GM23338 (cell line): Measurements from ENCODE around the gene GRIK4. TPM values are rescaled to one million over a fixed set of nuclear protein-coding genes. Genes with fewer than 3 reads are reported as not detected.

ENCODE experiments used
- ATAC-seq: fragments of 200-7000 bp; cut with Tn5 transposase; 3 replicates; pipeline ENCODE4 v1.9.1; 2020
- DNase-seq: peaks from one replicate; pipeline ENCODE4 v3.0.0-alpha.2; 2015; ENCODE audit warnings: low spot score
- H2AFZ ChIP-seq: fragments of 200-600 bp; sonication (generic); 2 replicates; pipeline ENCODE4 v1.8.0; 2016; ENCODE audit warnings: antibody characterized with exemption, mild to moderate bottlenecking, moderate library complexity
- H3F3A ChIP-seq: fragments of 200-600 bp; sonication (generic); replicated peaks from 2 replicates; pipeline ENCODE4 v1.8.0; 2017; ENCODE audit warnings: antibody characterized with exemption, mixed run types, low read depth
- H3K27ac ChIP-seq: fragments of 200-600 bp; sonication (generic); 2 replicates; pipeline ENCODE4 v1.6.1; 2016; ENCODE audit warnings: low read depth
- H3K27me3 ChIP-seq: fragments of 200-600 bp; sonication (generic); 2 replicates; pipeline ENCODE4 v1.8.0; 2016; ENCODE audit warnings: mild to moderate bottlenecking, mixed run types, moderate library complexity; ENCODE audit not compliant: insufficient read depth
- H3K36me3 ChIP-seq: fragments of 200-600 bp; sonication (generic); 2 replicates; pipeline ENCODE4 v1.8.0; 2016; ENCODE audit warnings: mild to moderate bottlenecking; ENCODE audit not compliant: insufficient read depth
- H3K4me1 ChIP-seq: fragments of 200-600 bp; sonication (generic); 2 replicates; pipeline ENCODE4 v1.8.0; 2016; ENCODE audit warnings: mild to moderate bottlenecking, moderate library complexity; ENCODE audit not compliant: insufficient read depth
- H3K4me2 ChIP-seq: fragments of 200-600 bp; sonication (generic); 2 replicates; pipeline ENCODE4 v1.7.1; 2017; ENCODE audit warnings: mixed run types
- H3K4me3 ChIP-seq: fragments of 200-600 bp; sonication (generic); 2 replicates; pipeline ENCODE4 v1.6.1; 2016; ENCODE audit warnings: mixed run types
- H3K79me2 ChIP-seq: fragments of 200-600 bp; sonication (generic); replicated peaks from 2 replicates; pipeline ENCODE4 v1.8.0; 2017; ENCODE audit warnings: mild to moderate bottlenecking; ENCODE audit not compliant: insufficient read depth
- H3K9me2 ChIP-seq: fragments of 200-600 bp; sonication (generic); 2 replicates; pipeline ENCODE4 v1.8.0; 2017; ENCODE audit not compliant: insufficient read depth
- H4K20me1 ChIP-seq: fragments of 200-600 bp; sonication (generic); replicated peaks from 2 replicates; pipeline ENCODE4 v1.8.0; 2017; ENCODE audit warnings: mild to moderate bottlenecking; ENCODE audit not compliant: insufficient read depth
- H3K27ac Mint-ChIP-seq: 2 replicates; pipeline ENCODE4 v1.8.0; 2020; ENCODE audit warnings: inconsistent platforms, mild to moderate bottlenecking, moderate library complexity, mixed read lengths
- H3K27me3 Mint-ChIP-seq: 3 replicates; pipeline ENCODE4 v1.8.0; 2022; ENCODE audit warnings: low read depth, mild to moderate bottlenecking, moderate library complexity, mixed read lengths, inconsistent platforms; ENCODE audit not compliant: insufficient read depth, poor library complexity
- H3K36me3 Mint-ChIP-seq: 3 replicates; pipeline ENCODE4 v1.8.0; 2021; ENCODE audit warnings: low read depth, mild to moderate bottlenecking, inconsistent platforms, moderate library complexity, mixed read lengths
- H3K4me1 Mint-ChIP-seq: 3 replicates; pipeline ENCODE4 v1.8.0; 2020; ENCODE audit warnings: mild to moderate bottlenecking, inconsistent platforms, mixed read lengths
- H3K4me3 Mint-ChIP-seq: 3 replicates; pipeline ENCODE4 v1.8.0; 2021; ENCODE audit warnings: moderate library complexity, mild to moderate bottlenecking, inconsistent platforms, mixed read lengths
- H3K9me3 Mint-ChIP-seq: 3 replicates; pipeline ENCODE4 v1.8.0; 2020; ENCODE audit warnings: moderate library complexity, mild to moderate bottlenecking, inconsistent platforms, mixed read lengths
- CREB1 ChIP-seq: fragments of 250-450 bp; sonication (Bioruptor Pico); IDR thresholded peaks from 2 replicates; pipeline ENCODE4 v1.5.0; 2020; ENCODE audit warnings: low read depth, mild to moderate bottlenecking, moderate library complexity
- CTCF ChIP-seq, 2 experiments: fragments of 200-600 bp in 1 of 2; sonication (generic) in 1 of 2; conservative IDR thresholded peaks; 2 replicates each; pipeline versions ENCODE4 v1.5.1 to v1.6.1; 2016 to 2017; ENCODE audit warnings: antibody characterized with exemption in 2 of 2, low read depth in 2 of 2, mild to moderate bottlenecking in 2 of 2, moderate library complexity in 1 of 2
- ETS1 ChIP-seq: IDR thresholded peaks from 2 replicates; pipeline ENCODE4 v1.6.1; 2016; ENCODE audit warnings: antibody characterized with exemption
- EZH2 ChIP-seq: fragments of 200-600 bp; sonication (generic); IDR thresholded peaks from one replicate; pipeline ENCODE4 v1.8.0; 2017; ENCODE audit warnings: antibody characterized with exemption, mild to moderate bottlenecking, low read depth; ENCODE audit not compliant: unreplicated experiment
- EZH2phosphoT487 ChIP-seq: fragments of 200-600 bp; sonication (generic); IDR thresholded peaks from one replicate; pipeline ENCODE4 v1.8.1; 2018; ENCODE audit warnings: antibody characterized with exemption; ENCODE audit not compliant: unreplicated experiment
- NANOG ChIP-seq: IDR thresholded peaks from 2 replicates; pipeline ENCODE4 v1.6.1; 2016; ENCODE audit warnings: antibody characterized with exemption, borderline replicate concordance
- REST ChIP-seq: IDR thresholded peaks from one replicate; pipeline ENCODE4 v1.6.1; 2018; ENCODE audit warnings: antibody characterized with exemption; ENCODE audit not compliant: unreplicated experiment
- STAT1 ChIP-seq: IDR thresholded peaks from one replicate; pipeline ENCODE4 v1.6.1; 2016; ENCODE audit warnings: antibody characterized with exemption; ENCODE audit not compliant: unreplicated experiment
- ZNF114 ChIP-seq: fragments of 250-450 bp; sonication (Bioruptor Pico); IDR thresholded peaks from 2 replicates; pipeline ENCODE4 v1.5.0; 2020; ENCODE audit warnings: mild to moderate bottlenecking, moderate library complexity
- ZNF331 ChIP-seq: fragments of 250-450 bp; sonication (Bioruptor Pico); IDR thresholded peaks from 2 replicates; pipeline ENCODE4 v1.5.0; 2020; ENCODE audit warnings: low read depth, mild to moderate bottlenecking, moderate library complexity
- polyA plus RNA-seq: library from polyadenylated mRNA; unstranded; fragments of >200 nt; fragmentation: Nextera tagmentation; extraction: Ambion mirVana; gene quantifications from 2 replicates; pipeline ENCODE4 v1.2.1, GENCODE V29; 2016
- total RNA-seq: library from RNA; depleted of rRNA; stranded (reverse); fragments of >200 nt; shearing (Covaris generic); gene quantifications from 2 replicates; pipeline ENCODE4 v1.2.3, GENCODE V29; 2014

GRIK4 gene
- total and polyA plus RNA-seq, 2 experiments from 2014 or later = 0.63 to 2.2 TPM

GRCh38 chr11:120867024-120867423, 355.5 kb downstream of the GRIK4 start:
- H3K4me1 ChIP-seq = peaks cover 5% of the 10 kb centered on the region
- no peaks in the 10 kb centered on the region for H3K79me2 ChIP-seq
- 0 out of 2 replicates have a peak, but pooled peaks cover 4% of the 10 kb centered on the region for H3K9me2 ChIP-seq
- Mint-ChIP-seq H3K36me3 (no peaks in the 10 kb centered on the region; the same call in 2 of the 3 replicates), H3K4me1 (peaks cover 12% of the 10 kb centered on the region), H3K4me3 (no peak overlapping the region), H3K9me3 (no peaks in the 10 kb centered on the region), H3K27ac (no peak overlapping the region), H3K27me3 (peaks cover 15% of the 10 kb centered on the region)
- peak overlapping the region; percentile 53; the same call in 1 of the 2 replicates for H3K4me2 ChIP-seq
- H4K20me1 ChIP-seq = no peaks in the 10 kb centered on the region
- TF ChIP-seq EZH2phosphoT487 = no peak
- TF ChIP-seq ZNF114 (CRISPR knock-in tag) = no peak
- TF ChIP-seq CTCF (conservative IDR thresholded peaks at IDR 0.05; ENCODE audit: low read depth in 2 of 2) = no peak
- TF ChIP-seq ETS1 = no peak
- TF ChIP-seq EZH2 = no peak
- ATAC-seq (no peak), DNase-seq (no peak)
- peak overlapping the region; percentile 21; the same call in 1 of the 2 replicates for H2AFZ ChIP-seq
- no peaks in the 10 kb centered on the region for H3K27me3 ChIP-seq
- H3K4me3 ChIP-seq = no peak overlapping the region
- no peaks in the 10 kb centered on the region for H3K36me3 ChIP-seq
- no peak overlapping the region for H3K27ac ChIP-seq
- H3F3A ChIP-seq = no peaks in the 10 kb centered on the region

GRCh38 chr11:120867531-120867930, 356.0 kb downstream of the GRIK4 start:
- Mint-ChIP-seq H3K9me3 (no peaks in the 10 kb centered on the region), H3K27me3 (peaks cover 15% of the 10 kb centered on the region), H3K27ac (no peak overlapping the region), H3K4me3 (no peak overlapping the region), H3K36me3 (no peaks in the 10 kb centered on the region; the same call in 2 of the 3 replicates), H3K4me1 (peaks cover 15% of the 10 kb centered on the region)
- TF ChIP-seq ZNF114 (CRISPR knock-in tag) = no peak
- no peak for TF ChIP-seq EZH2
- TF ChIP-seq REST = no peak
- no peak for TF ChIP-seq CTCF (conservative IDR thresholded peaks at IDR 0.05; ENCODE audit: low read depth in 2 of 2)
- no peak for TF ChIP-seq NANOG
- no peak for TF ChIP-seq CREB1 (CRISPR knock-in tag)
- no peak for TF ChIP-seq EZH2phosphoT487
- TF ChIP-seq ZNF331 (CRISPR knock-in tag) = no peak
- TF ChIP-seq ETS1 = no peak
- TF ChIP-seq STAT1 = no peak
- no peaks in the 10 kb centered on the region for H3F3A ChIP-seq
- H3K36me3 ChIP-seq = no peaks in the 10 kb centered on the region
- H3K4me1 ChIP-seq = peaks cover 5% of the 10 kb centered on the region
- no peaks in the 10 kb centered on the region for H3K79me2 ChIP-seq
- no peaks in the 10 kb centered on the region for H4K20me1 ChIP-seq
- H3K27ac ChIP-seq = no peak overlapping the region
- ATAC-seq = peak; percentile 77
- peak; percentile 49 for DNase-seq
- peak overlapping the region; percentile 53; the same call in 1 of the 2 replicates for H3K4me2 ChIP-seq
- no peaks in the 10 kb centered on the region for H3K27me3 ChIP-seq
- 0 out of 2 replicates have a peak, but pooled peaks cover 4% of the 10 kb centered on the region for H3K9me2 ChIP-seq
- peak overlapping the region; percentile 21; the same call in 1 of the 2 replicates for H2AFZ ChIP-seq
- H3K4me3 ChIP-seq = no peak overlapping the region
